PC-3 (cell line): Measurements from ENCODE around the gene TLR4. TPM values are rescaled to one million over a fixed set of nuclear protein-coding genes. Genes with fewer than 3 reads are reported as not detected.

Experiments used
- ATAC-seq: fragments of 200-7000 bp; cut with Tn5 transposase; 2 replicates; pipeline ENCODE4 v1.9.1; 2020; ENCODE audit warnings: mild to moderate bottlenecking, moderate library complexity
- BruUV-seq: library from RNA; stranded (reverse); fragments of 400-500 nt; replicated peaks from 2 replicates; lab custom pipeline; 2021; lab: Mats Ljungman, UMichigan
- CTCF ChIA-PET: fragments of 300-600 bp; sonication (Branson Sonifier 250); formaldehyde crosslinking; loops from one replicate; lab custom pipeline; 2022; ENCODE audit warnings: antibody characterized with exemption; lab: Charles Lee
- POLR2A ChIA-PET: fragments of 300-600 bp; sonication (Branson Sonifier 250); formaldehyde crosslinking; loops from one replicate; lab custom pipeline; 2022; ENCODE audit warnings: antibody characterized with exemption; ENCODE audit not compliant: unreplicated experiment; lab: Charles Lee
- DNase-seq: peaks from one replicate; pipeline ENCODE4 v3.0.0-alpha.2; 2015
- H2AFZ ChIP-seq: fragments of 300-600 bp; sonication (generic); 2 replicates; pipeline ENCODE4 v1.6.0; 2016; ENCODE audit warnings: antibody characterized with exemption, low read length
- H3F3A ChIP-seq: fragments of 300-600 bp; sonication (generic); one replicate; pipeline ENCODE4 v1.6.0; 2017; ENCODE audit warnings: antibody characterized with exemption, low read length, control low read depth, mild to moderate bottlenecking; ENCODE audit not compliant: unreplicated experiment
- H3K27ac ChIP-seq: fragments of 300-600 bp; sonication (generic); 2 replicates; pipeline ENCODE4 v1.5.1; 2016; ENCODE audit warnings: mild to moderate bottlenecking, low read length
- H3K27me3 ChIP-seq: fragments of 300-600 bp; sonication (generic); 2 replicates; pipeline ENCODE4 v1.6.1; 2016; ENCODE audit warnings: low read length, mixed read lengths
- H3K36me3 ChIP-seq: fragments of 300-600 bp; sonication (generic); 2 replicates; pipeline ENCODE4 v1.6.1; 2016; ENCODE audit warnings: low read depth, mixed run types, low read length, mixed read lengths
- H3K4me1 ChIP-seq: fragments of 300-600 bp; sonication (generic); 2 replicates; pipeline ENCODE4 v1.5.1; 2016; ENCODE audit warnings: low read length; ENCODE audit not compliant: insufficient read depth
- H3K4me2 ChIP-seq: fragments of 300-600 bp; sonication (generic); 2 replicates; pipeline ENCODE4 v1.6.0; 2016; ENCODE audit warnings: low read length
- H3K4me3 ChIP-seq: fragments of 300-600 bp; sonication (generic); 2 replicates; pipeline ENCODE4 v1.5.1; 2016; ENCODE audit warnings: mild to moderate bottlenecking, low read length, mixed read lengths
- H3K79me2 ChIP-seq: fragments of 300-600 bp; sonication (generic); 2 replicates; pipeline ENCODE4 v1.6.1; 2017; ENCODE audit warnings: low read length, mixed read lengths
- H3K9ac ChIP-seq: fragments of 300-600 bp; sonication (generic); 2 replicates; pipeline ENCODE4 v1.6.0; 2016; ENCODE audit warnings: mild to moderate bottlenecking, low read length
- H3K9me2 ChIP-seq: fragments of 300-600 bp; sonication (generic); replicated peaks from 2 replicates; pipeline ENCODE4 v1.6.1; 2016; ENCODE audit warnings: mixed run types, low read length, mixed read lengths
- H3K9me3 ChIP-seq: fragments of 300-600 bp; sonication (generic); 2 replicates; pipeline ENCODE4 v1.6.1; 2016; ENCODE audit warnings: low read length, mixed read lengths
- H4K20me1 ChIP-seq: fragments of 300-600 bp; sonication (generic); 2 replicates; pipeline ENCODE4 v1.6.1; 2016; ENCODE audit warnings: low read length, mixed read lengths
- EZH2 ChIP-seq: fragments of 300-600 bp; sonication (generic); IDR thresholded peaks from one replicate; pipeline ENCODE4 v1.6.1; 2017; ENCODE audit warnings: antibody characterized with exemption, mild to moderate bottlenecking, low read length; ENCODE audit not compliant: unreplicated experiment
- EZH2phosphoT487 ChIP-seq: fragments of 300-600 bp; sonication (generic); IDR thresholded peaks from 2 replicates; pipeline ENCODE4 v1.6.1; 2018; ENCODE audit warnings: mild to moderate bottlenecking, antibody characterized with exemption, low read length, borderline replicate concordance
- intact Hi-C: fragments of 100-400 bp; cut with micrococcal nuclease; formaldehyde crosslinking; loops from 2 replicates; pipeline ENCODE4 v1.9.0; 2023
- total RNA-seq: library from RNA; depleted of rRNA; stranded (reverse); fragments of >200 nt; gene quantifications from 2 replicates; pipeline ENCODE4 v1.2.3, GENCODE V29; 2014
- TF ChIP-seq, protein P1 (sequence below): fragments of 300-600 bp; sonication (generic); conservative IDR thresholded peaks from 2 replicates; pipeline ENCODE4 v1.5.1; 2017; ENCODE audit warnings: antibody characterized with exemption, low read depth, mild to moderate bottlenecking, low read length

The TLR4 gene
- total RNA-seq, 1 experiment from 2014 or later: not detected

DNA sequence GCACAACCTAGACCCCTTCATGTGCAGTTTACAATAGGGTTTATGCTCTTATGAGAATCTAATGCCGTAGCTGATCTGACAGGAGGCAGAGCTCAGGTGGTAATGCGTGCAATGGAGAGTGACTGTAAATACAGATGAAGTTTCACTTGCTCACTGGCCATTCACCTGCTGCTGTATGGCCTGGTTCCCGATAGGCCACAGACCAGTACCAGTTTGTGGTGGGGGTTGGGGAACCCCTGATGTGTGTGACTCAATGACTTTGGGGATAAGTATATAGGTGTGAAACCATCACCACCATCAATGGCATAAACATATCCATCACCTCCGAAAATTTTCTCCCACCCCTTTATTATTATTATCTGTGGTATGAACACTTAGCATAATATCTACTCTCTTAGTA, 42.1 kb downstream of the TLR4 start:
- TF ChIP-seq EZH2phosphoT487: no peak
- TF ChIP-seq, protein P1, sequence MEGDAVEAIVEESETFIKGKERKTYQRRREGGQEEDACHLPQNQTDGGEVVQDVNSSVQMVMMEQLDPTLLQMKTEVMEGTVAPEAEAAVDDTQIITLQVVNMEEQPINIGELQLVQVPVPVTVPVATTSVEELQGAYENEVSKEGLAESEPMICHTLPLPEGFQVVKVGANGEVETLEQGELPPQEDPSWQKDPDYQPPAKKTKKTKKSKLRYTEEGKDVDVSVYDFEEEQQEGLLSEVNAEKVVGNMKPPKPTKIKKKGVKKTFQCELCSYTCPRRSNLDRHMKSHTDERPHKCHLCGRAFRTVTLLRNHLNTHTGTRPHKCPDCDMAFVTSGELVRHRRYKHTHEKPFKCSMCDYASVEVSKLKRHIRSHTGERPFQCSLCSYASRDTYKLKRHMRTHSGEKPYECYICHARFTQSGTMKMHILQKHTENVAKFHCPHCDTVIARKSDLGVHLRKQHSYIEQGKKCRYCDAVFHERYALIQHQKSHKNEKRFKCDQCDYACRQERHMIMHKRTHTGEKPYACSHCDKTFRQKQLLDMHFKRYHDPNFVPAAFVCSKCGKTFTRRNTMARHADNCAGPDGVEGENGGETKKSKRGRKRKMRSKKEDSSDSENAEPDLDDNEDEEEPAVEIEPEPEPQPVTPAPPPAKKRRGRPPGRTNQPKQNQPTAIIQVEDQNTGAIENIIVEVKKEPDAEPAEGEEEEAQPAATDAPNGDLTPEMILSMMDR: no peak
- TF ChIP-seq EZH2: no peak
- POLR2A ChIA-PET: no interaction called here
- H3F3A ChIP-seq: no peaks in the 10 kb centered on the region

DNA sequence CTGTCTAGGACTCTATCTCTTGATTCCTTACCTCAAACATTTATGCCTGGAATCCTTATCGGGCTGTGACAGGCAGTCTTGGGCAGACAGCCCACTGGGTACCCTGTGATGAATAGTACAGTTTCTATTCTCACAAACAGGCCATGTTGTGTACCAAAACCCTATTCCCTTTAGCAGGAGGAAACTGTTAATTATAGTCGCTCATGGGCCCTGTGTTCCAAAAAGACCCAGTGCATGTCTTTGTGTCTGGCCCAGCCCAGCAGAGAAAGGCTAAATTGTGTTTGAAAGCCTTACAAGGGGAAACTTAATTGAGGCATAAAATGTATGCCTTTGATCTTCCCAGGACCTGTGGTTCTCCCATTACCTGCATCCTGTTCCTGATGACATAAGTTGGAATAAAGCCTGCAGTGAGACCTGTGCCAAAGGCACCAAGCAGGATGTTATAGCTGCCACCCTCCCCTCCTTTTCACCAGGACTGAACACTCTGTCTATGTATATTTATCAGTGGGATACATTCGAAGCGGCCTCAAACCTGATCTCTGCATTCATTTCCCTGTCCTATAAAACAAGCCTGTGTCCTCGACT, 43.3 kb downstream of the TLR4 start:
- ChIA-PET CTCF (no interaction called here), POLR2A (no interaction called here)
- TF ChIP-seq EZH2phosphoT487 (no peak), EZH2 (no peak)
- TF ChIP-seq, protein P1: no peak
- H3K36me3 ChIP-seq: no peaks in the 10 kb centered on the region
- H3K4me1 ChIP-seq: no peaks in the 10 kb centered on the region
- H3K9me3 ChIP-seq: no peaks in the 10 kb centered on the region
- DNase-seq (no peak), ATAC-seq (no peak)
- no peak overlapping the region for H2AFZ ChIP-seq
- H3F3A ChIP-seq: no peaks in the 10 kb centered on the region
- H3K4me3 ChIP-seq: no peak overlapping the region
- H3K4me2 ChIP-seq: no peak overlapping the region
- H3K27me3 ChIP-seq: no peaks in the 10 kb centered on the region
- no peak overlapping the region for H3K27ac ChIP-seq
- H4K20me1 ChIP-seq: no peaks in the 10 kb centered on the region
- no peak overlapping the region for H3K9ac ChIP-seq
- H3K79me2 ChIP-seq: no peaks in the 10 kb centered on the region
- BruUV-seq: no TSS peak
- intact Hi-C loops: no loop called here
- no peaks in the 10 kb centered on the region for H3K9me2 ChIP-seq

More for the DNA sequence above, 42.1 kb downstream of the TLR4 start:
- Histone ChIP-seq H3K4me2 (no peak overlapping the region), H3K9ac (no peak overlapping the region), H3K36me3 (no peaks in the 10 kb centered on the region), H3K4me1 (no peaks in the 10 kb centered on the region), H3K9me3 (no peaks in the 10 kb centered on the region), H3K79me2 (no peaks in the 10 kb centered on the region), H3K9me2 (no peaks in the 10 kb centered on the region), H3K27ac (no peak overlapping the region), H4K20me1 (no peaks in the 10 kb centered on the region), H3K27me3 (no peaks in the 10 kb centered on the region), H3K4me3 (no peak overlapping the region), H2AFZ (no peak overlapping the region)
- BruUV-seq: no TSS peak
- no peak for DNase-seq
- intact Hi-C loops: no loop called here
- CTCF ChIA-PET: no interaction called here
- no peak for ATAC-seq

DNA sequence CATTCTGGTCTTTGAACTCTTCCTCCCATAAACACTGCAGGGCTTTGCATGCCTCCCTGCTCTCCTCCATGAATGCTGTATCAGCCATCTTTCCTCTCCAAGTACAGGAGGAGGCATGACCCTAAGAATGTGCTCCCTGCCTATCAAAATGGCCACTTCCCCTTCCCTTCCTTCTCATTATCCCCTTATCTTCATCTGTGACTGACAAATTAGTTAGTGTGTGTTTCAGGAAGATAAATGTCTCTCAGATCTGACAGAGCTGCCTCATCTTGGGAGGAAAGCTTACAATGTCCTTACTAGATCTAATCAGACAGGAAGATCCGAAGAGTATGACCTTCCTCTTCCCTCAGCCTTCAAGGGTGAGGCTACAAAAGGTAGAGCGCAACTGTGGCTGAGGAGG, 46.2 kb downstream of the TLR4 start:
- H2AFZ ChIP-seq: no peak overlapping the region
- H3K9me2 ChIP-seq: no peaks in the 10 kb centered on the region
- no peak overlapping the region for H3K4me3 ChIP-seq
- H3K79me2 ChIP-seq: no peaks in the 10 kb centered on the region
- ChIA-PET POLR2A (no interaction called here), CTCF (no interaction called here)
- no peak for ATAC-seq
- H4K20me1 ChIP-seq: no peaks in the 10 kb centered on the region
- TF ChIP-seq, protein P1: no peak
- TF ChIP-seq EZH2phosphoT487 (no peak), EZH2 (no peak)
- no peaks in the 10 kb centered on the region for H3K36me3 ChIP-seq
- BruUV-seq: no TSS peak
- no peak overlapping the region for H3K4me2 ChIP-seq
- no peak overlapping the region for H3K9ac ChIP-seq
- H3K4me1 ChIP-seq: no peaks in the 10 kb centered on the region
- intact Hi-C loops: no loop called here
- H3F3A ChIP-seq: no peaks in the 10 kb centered on the region
- H3K27ac ChIP-seq: no peak overlapping the region
- DNase-seq: no peak
- no peaks in the 10 kb centered on the region for H3K27me3 ChIP-seq
- H3K9me3 ChIP-seq: no peaks in the 10 kb centered on the region
